ENCODE measurements around the gene FRRS1L. TPM values are rescaled to one million over a fixed set of nuclear protein-coding genes. Genes with fewer than 3 reads are reported as not detected.

FRRS1L gene
- total RNA-seq, 2 donors from 2014 or later: 0.52 to 0.81 TPM

GRCh38 chr9:109115931-109116526, 51.0 kb downstream of the FRRS1L start:
- intact Hi-C loops (cut with DNase I, micrococcal nuclease): no loop called here
- DNase-seq: no peak

GRCh38 chr9:109114670-109115069, 52.4 kb downstream of the FRRS1L start:
- ATAC-seq (no peak), DNase-seq (no peak)
- intact Hi-C loops (cut with DNase I, micrococcal nuclease): no loop called here

More at GRCh38 chr9:109115931-109116526, 51.0 kb downstream of the FRRS1L start:
- ATAC-seq: no peak

DNA sequence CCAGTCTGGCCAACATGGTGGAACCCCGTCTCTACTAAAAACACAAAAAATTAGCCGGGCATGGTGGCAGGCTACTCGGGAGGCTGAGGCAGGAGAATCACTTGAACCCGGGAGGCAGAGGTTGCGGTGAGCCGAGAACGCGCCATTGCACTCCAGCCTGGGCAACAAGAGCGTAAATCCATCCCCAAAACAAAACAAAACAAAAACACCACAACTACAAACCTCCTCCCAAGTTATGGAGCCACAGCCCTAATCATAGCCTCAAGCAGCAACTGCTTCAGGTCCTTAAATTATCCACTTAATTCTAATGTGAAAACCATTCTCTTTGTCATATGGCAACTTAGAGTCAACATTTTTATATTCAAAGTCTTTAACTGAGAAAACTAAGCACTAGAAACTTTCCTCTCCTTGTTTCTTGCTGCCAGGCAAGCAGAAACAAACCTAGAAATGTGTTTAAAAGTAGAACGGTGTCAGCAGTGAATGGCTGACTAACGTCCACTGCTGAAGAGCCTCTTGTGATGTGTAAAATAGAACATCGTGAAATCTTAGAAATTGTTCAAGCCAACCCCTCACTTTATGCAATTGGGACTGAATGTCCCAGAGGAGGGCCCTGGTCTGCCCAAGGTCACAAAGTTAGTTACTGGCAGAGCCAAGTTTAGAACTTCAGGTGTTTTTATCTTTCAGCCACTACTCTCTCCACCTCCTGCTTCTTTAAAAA, 53.0 kb downstream of the FRRS1L start:
- intact Hi-C loops (cut with DNase I, micrococcal nuclease): no loop called here
- no peak for DNase-seq
- ATAC-seq: no peak

GRCh38 chr9:109113254-109113653, 53.8 kb downstream of the FRRS1L start:
- ATAC-seq (no peak), DNase-seq (no peak)
- intact Hi-C loops (cut with DNase I, micrococcal nuclease): no loop called here

DNA sequence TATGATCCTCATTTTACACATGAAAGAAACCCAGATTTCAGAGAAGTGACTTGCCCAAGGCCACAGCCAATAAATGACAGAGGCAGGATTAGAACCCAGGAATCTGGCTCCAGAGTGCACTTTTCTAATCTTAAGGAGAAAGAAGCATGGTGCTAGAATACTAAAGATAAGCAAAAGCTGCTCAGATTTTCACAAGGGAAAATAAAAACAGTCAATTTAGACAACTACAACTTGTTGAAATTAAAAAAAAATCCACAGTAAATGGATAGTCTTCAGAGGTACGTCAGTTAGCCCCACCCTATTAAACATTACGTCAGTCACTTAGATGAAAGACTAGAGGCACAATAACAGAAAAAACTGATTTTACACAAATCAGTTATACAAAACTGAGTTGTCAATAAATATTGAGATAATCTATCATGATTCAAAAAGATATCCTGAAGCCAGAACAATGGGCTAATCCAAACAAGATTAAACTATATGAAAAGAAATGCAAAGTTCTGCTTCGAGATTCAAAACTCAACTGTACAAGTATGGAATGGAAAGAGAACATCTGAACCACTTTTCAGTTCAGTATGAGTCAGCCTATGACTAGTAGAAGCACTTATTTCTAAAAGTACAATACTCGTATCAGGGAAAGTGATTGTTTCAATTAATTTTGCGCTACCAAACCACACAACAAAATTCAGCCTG, 56.6 kb downstream of the FRRS1L start:
- intact Hi-C loops (cut with DNase I, micrococcal nuclease): no loop called here
- no peak for DNase-seq
- ATAC-seq: no peak

GRCh38 chr9:109109967-109110328, 57.1 kb downstream of the FRRS1L start:
- DNase-seq (no peak), ATAC-seq (no peak)
- intact Hi-C loops (cut with DNase I, micrococcal nuclease): no loop called here

DNA sequence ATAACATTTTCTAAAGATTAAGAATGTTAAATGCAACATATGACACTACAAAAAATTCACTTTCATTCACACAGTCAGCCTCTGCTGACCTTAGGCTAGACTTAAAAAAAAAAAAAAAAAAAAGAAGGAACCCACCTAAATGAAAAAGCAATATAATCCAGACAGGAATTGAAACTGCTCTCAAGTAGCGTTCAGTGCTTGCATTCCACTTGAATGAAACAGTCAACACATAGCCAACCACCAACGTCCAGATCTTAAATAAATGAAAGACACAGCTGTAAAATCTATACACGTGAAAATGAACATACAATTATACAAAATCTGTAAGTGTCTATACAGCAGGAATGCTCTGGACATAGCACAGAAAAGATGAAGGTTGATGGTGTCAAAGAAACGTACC, 58.7 kb downstream of the FRRS1L start:
- no peak for ATAC-seq
- no peak for DNase-seq
- intact Hi-C loops (cut with DNase I, micrococcal nuclease): no loop called here

DNA sequence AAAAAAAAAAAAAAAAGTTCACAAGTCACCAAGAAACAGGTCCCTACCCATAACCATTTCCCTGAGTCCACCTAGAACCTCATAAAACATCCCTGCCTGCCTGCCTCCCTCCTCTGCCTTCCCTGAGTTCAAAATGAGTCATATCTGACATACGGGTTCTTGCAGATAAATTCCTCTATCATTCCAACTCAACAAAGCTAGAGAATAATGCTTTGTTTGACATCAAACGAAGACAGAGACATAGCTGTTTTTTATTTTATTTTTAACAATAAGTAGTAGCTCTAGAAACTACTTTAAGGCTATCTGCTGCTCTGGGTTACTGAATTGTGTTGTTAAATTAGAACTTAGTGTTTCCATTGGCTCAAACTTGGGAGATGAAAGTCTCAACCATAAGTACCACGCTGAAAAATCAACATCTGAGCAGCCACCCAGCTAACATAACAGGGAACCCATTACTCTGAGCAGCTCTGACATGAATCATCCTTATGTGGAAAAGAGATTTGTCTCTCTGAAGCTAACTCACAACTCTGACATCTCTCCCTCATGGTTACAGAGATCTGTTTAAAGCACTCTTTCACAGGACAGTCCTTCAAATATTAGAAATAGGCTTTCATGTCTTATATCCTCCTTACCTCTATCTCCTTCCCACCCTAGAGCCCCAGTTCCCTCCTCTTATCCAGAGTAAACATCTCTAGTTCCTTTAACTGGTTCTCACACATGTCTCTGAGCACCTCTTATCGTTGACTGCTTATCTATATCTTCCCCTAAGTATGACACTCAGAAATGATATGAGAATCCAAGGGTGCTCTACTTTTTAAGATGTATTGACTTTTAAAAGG, 59.4 kb downstream of the FRRS1L start:
- intact Hi-C loops (cut with DNase I, micrococcal nuclease): no loop called here
- ATAC-seq (peak; percentile 87), DNase-seq (no peak)

DNA sequence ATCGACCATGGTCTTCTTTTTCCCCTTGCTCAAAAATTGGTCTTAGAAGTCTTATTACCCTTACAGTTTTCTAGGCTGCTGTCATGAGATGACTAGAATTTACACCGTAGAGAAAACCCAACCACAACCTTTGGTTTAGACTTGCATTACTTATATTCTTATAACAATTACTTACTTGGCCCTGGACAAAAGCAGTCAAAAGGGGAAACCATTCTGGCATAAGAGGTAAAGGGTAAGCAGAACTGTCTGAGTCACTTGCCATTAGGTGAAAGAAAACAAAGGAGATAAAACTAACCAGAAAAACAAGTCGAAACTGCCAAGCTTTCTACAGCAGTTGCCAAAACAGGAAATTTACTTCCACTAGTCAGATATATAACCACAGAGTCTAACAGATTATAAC, 65.2 kb downstream of the FRRS1L start:
- ATAC-seq (peak; percentile 88), DNase-seq (no peak)
- intact Hi-C loops (cut with DNase I, micrococcal nuclease): no loop called here

GRCh38 chr9:109101202-109101595, 65.8 kb downstream of the FRRS1L start:
- no peak for ATAC-seq
- intact Hi-C loops (cut with DNase I, micrococcal nuclease): no loop called here
- DNase-seq: no peak

- DNase-seq (no peak), ATAC-seq (no peak)
- intact Hi-C loops (cut with DNase I, micrococcal nuclease): no loop called here
Observed at GRCh38 chr9:109100543-109101201, 66.4 kb downstream of the FRRS1L start.

- ATAC-seq: no peak
- intact Hi-C loops (cut with DNase I, micrococcal nuclease): no loop called here
- no peak for DNase-seq
Observed at GRCh38 chr9:109098960-109099308, 68.1 kb downstream of the FRRS1L start.

GRCh38 chr9:109098171-109098959, 68.7 kb downstream of the FRRS1L start:
- no peak for DNase-seq
- intact Hi-C loops (cut with DNase I, micrococcal nuclease): no loop called here
- no peak for ATAC-seq

- intact Hi-C loops (cut with DNase I, micrococcal nuclease): no loop called here
- DNase-seq: no peak
- ATAC-seq: no peak
Observed at GRCh38 chr9:109097146-109097545, 69.9 kb downstream of the FRRS1L start.

DNA sequence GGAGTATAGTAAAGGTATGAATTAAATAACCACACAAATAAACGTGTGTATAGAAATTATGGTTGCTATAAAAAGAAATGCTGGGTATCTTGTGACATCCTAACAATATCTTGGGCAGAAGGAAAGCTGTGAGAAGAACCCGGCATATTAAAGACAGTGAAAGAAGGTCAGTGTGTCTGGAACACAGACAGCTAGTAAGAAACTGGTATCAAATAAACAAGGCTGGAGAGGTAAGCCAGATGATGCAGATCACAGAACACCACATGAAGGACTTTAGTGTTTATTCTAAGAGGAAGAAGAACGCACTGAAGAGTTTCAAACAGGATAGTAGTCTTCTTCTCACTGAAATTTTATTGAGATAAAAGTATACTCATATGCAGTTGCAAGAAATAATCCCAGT, 71.7 kb downstream of the FRRS1L start:
- intact Hi-C loops (cut with DNase I, micrococcal nuclease): no loop called here
- DNase-seq (no peak), ATAC-seq (no peak)

- ATAC-seq (no peak), DNase-seq (no peak)
- intact Hi-C loops (cut with DNase I, micrococcal nuclease): no loop called here
Observed at GRCh38 chr9:109094268-109094667, 72.8 kb downstream of the FRRS1L start.

DNA sequence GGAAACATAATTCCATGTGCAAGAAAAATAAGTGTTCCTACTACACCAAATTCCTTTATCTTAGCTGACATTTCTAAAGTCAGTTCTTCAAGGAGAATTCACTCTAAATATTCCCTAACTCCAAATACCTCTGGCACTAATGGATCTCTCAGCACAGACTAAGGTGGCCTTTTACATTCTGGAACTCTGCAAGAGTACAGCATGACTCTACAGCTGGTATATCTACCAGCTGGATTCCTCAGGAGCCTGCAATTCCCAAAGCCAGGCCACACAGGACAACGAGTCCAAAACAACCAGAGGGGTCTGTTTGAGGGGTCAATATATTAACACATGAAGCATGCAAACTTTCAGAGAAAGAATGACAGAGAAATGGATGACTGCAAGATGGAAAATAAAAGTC, 74.5 kb downstream of the FRRS1L start:
- DNase-seq (no peak), ATAC-seq (no peak)
- intact Hi-C loops (cut with DNase I, micrococcal nuclease): no loop called here

- intact Hi-C loops (cut with DNase I, micrococcal nuclease): no loop called here
- DNase-seq (no peak), ATAC-seq (no peak)
Observed at GRCh38 chr9:109092051-109092580, 74.9 kb downstream of the FRRS1L start.
